ENCODE results near the gene ZXDC. TPM values are rescaled to one million over a fixed set of nuclear protein-coding genes. Genes with fewer than 3 reads are reported as not detected.

Gene ZXDC
- polyA plus RNA-seq, 1 donor: 43.0 TPM

GRCh38 chr3:126454437-126455198, 21.1 kb downstream of the ZXDC start:
- no peak for DNase-seq

GRCh38 chr3:126454025-126454424, 21.7 kb downstream of the ZXDC start:
- no peak for DNase-seq

- DNase-seq: no peak
Measured at GRCh38 chr3:126452213-126452612, 23.5 kb downstream of the ZXDC start.

- no peak for DNase-seq
Measured at GRCh38 chr3:126451511-126451910, 24.2 kb downstream of the ZXDC start.

GRCh38 chr3:126450744-126451143, 24.9 kb downstream of the ZXDC start:
- no peak for DNase-seq

GRCh38 chr3:126450219-126450618, 25.5 kb downstream of the ZXDC start:
- no peak for DNase-seq

- no peak for DNase-seq
Measured at GRCh38 chr3:126449621-126450051, 26.1 kb downstream of the ZXDC start.

- no peak for DNase-seq
Measured at GRCh38 chr3:126448893-126449180, 26.9 kb downstream of the ZXDC start.

GRCh38 chr3:126448136-126448892, 27.4 kb downstream of the ZXDC start:
- DNase-seq: no peak

- DNase-seq: no peak
Measured at GRCh38 chr3:126447456-126448106, 28.1 kb downstream of the ZXDC start.

GRCh38 chr3:126446791-126447190, 28.9 kb downstream of the ZXDC start:
- no peak for DNase-seq

GRCh38 chr3:126446301-126446700, 29.4 kb downstream of the ZXDC start:
- DNase-seq: no peak

- DNase-seq: no peak
Measured at GRCh38 chr3:126445506-126445905, 30.2 kb downstream of the ZXDC start.

GRCh38 chr3:126442856-126443242, 32.8 kb downstream of the ZXDC start:
- DNase-seq: no peak

- peak; percentile 3 for DNase-seq
Measured at GRCh38 chr3:126442094-126442855, 33.4 kb downstream of the ZXDC start.

- DNase-seq: no peak
Measured at GRCh38 chr3:126441256-126441880, 34.3 kb downstream of the ZXDC start.

GRCh38 chr3:126440709-126440995, 35.0 kb downstream of the ZXDC start:
- no peak for DNase-seq

GRCh38 chr3:126439968-126440708, 35.6 kb downstream of the ZXDC start:
- no peak for DNase-seq

- DNase-seq: no peak
Measured at GRCh38 chr3:126439346-126439967, 36.2 kb downstream of the ZXDC start.

- no peak for DNase-seq
Measured at GRCh38 chr3:126438746-126439145, 36.9 kb downstream of the ZXDC start.

- DNase-seq: no peak
Measured at GRCh38 chr3:126438186-126438585, 37.5 kb downstream of the ZXDC start.
